RPMI7951 (cell line): ENCODE results near the gene HOXC10. TPM values are rescaled to one million over a fixed set of nuclear protein-coding genes. Genes with fewer than 3 reads are reported as not detected.

Source experiments
- DNase-seq: peaks from one replicate; pipeline ENCODE4 v3.0.0-alpha.2; 2012; ENCODE audit warnings: low read depth
- total RNA-seq: library from RNA; depleted of rRNA; stranded (reverse); fragments of >200 nt; shearing (Covaris generic); gene quantifications from 2 replicates; pipeline ENCODE4 v1.2.3, GENCODE V29; 2014

The HOXC10 gene
- total RNA-seq, 1 experiment from 2014 or later: 4.0 TPM

DNA sequence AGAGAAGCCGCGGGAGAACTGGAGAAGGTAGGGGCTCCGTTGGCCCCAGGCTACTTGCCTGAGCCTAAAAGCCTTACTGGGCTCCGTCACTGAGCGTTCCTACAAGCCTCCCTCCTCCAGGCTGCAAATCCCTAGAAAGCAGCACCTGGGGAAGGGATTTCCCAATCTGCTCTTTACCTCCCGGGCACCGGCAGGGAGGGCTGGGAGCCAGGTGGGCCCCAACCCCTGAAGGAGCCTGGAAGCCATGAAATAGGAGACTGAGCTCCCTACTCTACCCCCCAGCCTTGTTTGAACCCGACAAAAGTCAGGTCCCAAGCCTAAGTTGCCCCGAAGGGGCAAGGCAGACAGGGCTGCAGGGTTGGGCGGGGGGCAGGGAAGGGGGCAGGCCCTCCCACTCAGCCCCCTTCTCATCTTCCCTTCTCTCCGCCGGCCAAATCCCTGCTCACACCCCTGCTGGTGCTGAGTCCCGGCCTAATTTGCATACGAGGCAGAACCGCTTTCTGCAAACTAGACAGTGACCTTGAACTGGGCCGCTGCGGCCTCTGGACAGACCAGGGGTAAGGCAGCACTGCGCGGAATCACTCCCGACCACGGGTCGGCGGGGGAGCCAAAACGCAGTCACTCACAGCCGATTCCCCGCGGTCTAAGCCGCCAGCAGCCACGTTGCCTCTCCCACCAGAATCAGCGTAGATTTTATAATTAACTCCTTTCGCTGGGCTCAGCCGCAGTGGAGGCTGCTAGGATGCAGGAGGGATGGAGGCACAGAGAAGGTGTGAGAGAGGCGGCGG, 34.0 kb upstream of the HOXC10 start:
- no peak for DNase-seq

DNA sequence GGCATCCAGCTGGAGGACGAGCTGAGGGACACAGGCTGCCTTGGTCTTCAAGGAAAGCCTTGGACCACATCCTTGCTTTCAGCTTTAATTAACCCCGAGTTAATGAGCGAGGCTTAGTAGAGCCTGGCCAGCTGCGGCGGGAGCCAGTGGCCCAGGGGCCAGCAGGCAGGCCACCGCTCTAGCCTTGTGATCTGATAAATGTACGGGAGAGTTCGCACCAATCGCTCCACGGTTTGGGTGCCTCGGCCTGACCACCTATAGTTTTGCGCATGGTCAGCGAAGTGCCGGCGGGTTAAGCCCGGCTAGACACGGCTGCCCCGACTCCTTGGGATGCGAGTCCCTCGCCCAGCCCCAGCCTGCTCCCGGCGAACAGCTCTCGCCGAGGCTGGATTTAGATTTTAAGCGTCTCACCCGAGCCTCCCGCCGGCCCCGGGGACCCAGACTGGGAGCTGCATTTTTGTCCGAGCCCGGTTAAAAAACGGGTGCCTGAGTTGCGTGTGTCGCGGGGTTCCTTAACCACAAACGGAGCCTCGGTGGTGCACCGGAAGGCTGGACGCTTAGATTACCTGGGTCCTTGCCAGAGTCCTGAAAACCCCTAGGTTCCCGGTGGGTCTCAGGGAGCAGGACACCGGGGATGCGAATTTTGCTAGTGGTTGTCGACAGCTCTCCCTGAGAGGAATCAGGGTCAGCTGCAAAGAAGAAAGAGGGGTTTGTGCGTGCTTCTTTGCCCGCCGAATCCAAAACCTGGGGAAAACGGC, 33.2 kb upstream of the HOXC10 start:
- DNase-seq: no peak

DNA sequence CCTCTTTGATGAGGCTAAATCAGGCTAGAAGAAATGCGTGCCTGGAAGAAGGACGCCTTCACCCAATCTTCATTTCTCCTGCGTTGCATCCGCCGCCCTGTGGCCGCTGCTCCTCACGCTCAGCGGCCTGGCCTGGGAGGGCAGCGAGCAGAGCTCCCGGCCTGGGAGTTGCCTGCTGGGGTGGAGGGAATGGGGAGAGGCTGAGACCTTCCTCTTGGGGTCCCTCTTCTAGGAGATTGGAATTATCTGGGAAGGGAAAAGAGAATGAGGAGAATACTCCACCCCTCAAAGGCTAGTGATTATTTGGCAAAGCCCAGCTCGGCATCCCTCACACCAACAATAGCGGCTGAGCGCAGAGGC, 32.6 kb upstream of the HOXC10 start:
- peak; percentile 21 for DNase-seq

DNA sequence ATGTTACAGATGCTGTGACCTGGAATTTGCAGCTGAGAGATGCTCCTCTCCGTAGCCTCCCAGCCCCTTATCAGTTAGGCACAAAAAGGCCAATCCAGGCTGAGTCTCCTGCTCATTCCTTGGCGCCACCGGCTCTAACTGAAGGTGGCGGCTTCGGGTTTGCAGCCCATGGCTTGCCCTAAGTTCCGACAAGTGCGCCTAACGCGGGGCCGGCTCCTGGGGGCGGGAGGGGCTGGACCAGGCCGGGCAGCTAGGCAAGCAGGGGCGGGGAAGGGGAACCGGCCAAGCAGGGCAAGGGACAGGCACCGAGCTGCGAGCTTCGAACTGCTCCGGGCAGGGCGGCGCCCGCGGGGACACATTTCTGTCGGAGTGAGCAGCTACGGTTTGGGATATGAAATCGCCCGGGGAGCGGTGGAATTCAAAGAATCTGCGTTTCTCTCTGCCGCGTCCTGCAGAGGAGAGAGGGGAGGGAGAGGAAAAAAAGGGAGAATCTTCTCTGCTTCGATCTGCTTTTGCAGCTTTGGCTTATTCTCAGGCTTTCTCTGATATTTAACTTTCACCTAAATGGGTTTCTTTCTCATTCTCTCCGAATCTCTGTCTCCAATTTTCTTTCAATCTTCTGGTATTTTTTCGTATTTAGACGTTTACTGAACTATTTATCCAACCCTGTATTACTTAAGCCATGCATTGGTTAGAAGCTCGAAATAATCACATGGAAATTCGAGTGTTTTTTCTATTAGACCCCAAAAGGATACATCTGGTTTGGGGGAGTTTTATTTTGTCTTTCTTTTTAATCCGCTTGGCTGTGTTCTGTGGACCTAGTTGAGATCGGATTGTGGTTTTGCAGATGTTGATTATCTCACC, 31.8 kb upstream of the HOXC10 start:
- DNase-seq: no peak

DNA sequence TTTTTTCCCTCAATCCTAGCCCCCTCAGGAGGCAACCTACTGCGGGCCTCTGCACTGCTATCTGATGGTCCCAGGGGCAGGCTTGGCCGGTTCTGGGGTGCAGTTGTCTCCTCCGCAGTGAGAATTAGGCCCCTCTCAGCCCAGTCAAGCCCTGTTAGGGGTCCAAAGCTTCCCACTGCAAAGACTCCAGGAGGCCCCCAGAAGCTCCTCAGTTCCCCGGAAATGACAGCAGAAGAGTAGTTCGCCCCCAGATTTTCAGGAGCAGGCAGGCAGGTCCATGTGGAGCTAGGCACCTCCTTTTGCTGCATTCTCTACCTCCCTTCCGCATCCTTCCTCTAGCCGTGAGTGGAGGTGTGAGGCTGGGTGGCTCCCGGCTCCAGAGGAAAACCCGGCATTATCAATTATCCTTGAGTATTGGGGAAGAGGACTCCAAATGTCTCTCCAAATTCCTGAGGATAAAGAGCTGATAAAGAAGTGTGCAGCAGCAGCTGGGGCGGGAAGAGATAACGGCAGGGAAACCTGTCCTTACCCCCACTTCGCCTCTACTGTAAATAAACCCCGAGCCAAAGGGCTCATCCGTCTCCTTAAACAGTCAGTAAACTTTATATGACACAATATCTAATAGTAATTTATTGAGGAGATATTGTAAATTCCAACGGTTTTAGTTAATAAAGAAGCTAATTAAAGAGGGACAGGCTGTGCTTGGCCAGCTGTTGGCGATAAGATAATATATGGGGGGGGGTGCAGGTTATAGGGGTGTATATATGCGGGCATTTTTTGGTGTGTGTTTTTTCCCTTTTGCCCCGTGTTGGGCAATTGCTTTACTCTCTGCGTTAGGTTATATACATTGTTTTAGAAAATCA, 30.9 kb upstream of the HOXC10 start:
- DNase-seq: no peak

DNA sequence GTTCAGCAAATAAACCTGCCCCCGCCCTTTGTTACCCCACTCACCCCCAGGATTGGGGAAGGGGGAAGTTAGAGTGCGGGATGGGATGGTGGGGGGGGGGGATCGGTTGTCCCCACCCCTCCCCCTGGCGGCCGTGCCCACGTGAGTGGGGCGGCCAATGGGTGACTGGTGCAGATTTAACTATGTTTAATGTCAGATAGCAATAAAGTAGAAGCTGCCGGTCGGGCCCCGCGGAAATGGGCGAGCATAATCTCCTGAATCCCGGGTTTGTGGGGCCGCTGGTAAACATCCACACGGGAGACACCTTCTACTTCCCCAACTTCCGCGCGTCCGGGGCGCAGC, 30.3 kb upstream of the HOXC10 start, which contains the start of gene HOXC12:
Gene HOXC12 (plus strand): TSS at position 210 of the 342 bp plus-strand sequence. CDS start 27 bp downstream, at position 237.
- no peak for DNase-seq

DNA sequence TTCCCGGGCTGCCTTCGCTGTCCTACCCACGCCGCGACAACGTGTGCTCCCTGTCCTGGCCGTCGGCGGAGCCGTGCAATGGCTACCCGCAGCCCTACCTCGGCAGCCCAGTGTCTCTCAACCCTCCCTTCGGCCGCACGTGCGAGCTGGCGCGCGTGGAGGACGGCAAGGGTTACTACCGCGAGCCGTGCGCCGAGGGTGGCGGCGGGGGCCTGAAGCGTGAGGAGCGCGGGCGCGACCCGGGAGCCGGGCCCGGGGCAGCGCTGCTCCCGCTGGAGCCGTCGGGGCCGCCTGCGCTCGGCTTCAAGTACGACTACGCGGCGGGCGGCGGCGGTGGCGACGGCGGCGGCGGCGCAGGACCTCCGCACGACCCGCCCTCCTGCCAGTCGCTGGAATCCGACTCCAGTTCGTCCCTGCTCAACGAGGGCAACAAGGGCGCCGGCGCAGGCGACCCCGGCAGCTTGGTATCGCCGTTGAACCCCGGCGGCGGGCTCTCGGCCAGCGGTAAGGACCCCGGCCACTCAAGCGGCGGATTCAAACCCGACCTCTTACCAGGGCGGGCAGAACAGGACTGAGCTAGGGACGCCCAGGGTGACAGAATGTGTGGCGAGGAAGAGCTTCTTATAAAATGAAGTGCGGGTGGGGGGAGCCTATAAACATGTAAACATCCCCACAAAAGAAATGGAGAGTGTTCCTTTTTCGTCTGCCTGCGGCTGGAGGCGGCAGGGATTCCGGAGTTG, 29.7 kb upstream of the HOXC10 start:
- DNase-seq: no peak

DNA sequence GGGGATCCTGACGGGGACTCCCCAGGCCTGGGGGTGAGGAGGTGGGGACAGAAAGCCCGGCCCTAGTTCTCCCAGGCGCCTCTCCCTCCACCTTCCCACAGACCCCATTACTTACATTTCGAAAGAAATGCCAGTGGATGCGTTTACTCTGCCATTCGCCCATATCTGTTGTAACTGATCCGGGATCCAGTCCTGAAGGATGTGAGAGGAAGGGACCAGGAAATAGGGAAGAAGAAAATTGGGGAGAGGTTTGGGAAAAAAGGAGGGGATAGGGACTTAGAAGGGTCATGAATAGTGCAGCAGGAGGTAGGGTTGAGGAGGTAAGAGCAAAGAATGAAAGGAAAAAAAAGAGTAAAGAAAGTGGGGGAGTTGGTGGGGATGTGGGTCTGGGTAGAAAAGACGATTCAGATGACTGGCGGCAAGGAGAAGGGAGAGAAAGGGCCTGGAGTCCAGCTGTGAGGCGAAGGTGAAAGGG, 29.1 kb upstream of the HOXC10 start:
- no peak for DNase-seq

DNA sequence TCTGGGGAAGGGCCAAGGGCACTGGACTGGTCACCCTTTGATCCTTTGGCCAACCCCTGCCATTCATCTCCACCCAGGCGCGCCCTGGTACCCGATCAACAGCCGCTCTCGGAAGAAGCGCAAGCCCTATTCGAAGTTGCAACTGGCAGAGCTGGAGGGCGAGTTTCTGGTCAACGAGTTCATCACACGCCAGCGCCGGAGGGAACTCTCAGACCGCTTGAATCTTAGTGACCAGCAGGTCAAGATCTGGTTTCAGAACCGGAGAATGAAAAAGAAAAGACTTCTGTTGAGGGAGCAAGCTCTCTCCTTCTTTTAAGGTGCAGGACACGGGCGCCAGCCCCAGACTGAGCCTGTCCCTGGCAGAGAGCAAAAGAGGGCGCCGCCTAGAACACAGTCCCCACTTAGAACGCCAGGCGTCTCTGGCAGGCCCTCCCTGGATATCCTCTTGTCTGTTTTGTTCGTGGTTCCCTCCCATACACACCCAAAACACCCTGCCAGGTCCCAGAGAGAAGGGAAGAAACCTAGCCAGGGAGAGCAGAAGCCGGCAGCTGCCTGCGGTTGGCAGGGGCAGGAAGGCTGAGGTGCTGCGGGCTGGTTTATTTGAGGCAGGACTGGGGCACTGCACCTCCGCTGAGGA, 28.6 kb upstream of the HOXC10 start:
- no peak for DNase-seq

DNA sequence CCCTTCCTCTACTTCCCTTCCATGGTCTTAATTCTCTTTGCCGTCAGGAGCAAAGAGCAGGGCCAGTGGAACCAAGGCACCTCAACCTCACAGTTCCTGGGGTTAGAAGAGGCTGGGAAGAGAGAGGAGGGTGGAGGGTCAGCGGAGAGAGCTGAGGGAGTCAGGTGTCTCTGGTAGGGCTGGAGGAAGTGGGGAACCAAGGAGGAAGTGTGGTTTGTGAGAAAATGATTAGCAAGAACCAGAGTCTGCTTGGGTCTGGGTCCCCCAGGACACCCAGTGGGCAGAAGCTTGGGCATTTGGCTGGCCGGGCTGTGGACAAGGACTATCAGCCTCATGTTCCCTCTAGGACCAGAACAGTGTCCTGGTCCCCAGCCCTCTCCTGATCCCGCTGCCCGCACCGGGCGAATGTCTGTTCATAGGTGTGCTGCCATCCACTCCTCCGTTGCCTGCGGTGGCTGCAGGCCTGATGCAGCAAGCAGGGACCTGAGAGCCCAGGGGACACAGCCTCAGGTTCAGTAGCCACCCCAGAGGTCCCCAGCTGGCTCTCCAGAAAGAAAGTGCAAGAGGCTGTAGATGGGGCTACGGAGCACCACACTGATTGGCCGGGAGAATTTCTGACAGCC, 27.9 kb upstream of the HOXC10 start:
- no peak for DNase-seq

DNA sequence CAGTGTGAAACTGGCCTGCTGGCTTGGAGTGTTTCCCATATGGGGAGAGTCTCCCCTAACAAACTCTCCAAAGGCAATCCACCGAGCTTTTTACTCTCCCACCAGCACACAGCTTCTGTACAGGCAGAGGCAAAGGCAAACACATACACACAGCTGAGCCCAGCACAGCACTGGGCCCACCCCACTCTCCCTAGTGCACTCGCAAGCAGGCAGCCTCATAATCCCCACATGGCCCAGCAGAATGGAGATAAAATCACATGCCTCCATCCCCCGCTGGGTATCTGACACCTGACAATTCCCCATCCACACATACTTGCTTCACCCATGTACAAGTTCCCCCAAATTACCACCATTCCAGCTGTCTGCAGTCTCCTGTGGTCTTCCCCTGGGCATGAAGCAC, 26.8 kb upstream of the HOXC10 start:
- DNase-seq: no peak

DNA sequence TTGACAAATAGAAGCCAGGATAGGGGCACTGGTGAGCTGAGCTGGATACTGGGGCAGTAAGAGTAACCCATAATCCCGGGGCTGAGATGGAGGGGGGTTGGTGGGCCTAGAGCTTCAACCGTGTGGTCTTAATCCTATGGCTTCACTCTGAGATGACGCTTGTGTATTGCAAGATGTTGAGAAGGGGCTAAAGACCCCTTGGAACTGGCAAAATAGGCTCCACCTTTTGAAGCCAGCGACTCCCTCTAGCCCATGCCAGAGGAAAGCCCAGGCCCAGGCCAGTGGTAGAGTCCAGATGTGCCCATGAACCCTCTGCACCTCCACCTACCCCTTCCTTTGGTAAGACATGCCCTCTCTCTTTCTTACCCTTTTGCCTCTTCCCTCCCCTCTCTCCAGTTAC, 25.6 kb upstream of the HOXC10 start:
- no peak for DNase-seq

DNA sequence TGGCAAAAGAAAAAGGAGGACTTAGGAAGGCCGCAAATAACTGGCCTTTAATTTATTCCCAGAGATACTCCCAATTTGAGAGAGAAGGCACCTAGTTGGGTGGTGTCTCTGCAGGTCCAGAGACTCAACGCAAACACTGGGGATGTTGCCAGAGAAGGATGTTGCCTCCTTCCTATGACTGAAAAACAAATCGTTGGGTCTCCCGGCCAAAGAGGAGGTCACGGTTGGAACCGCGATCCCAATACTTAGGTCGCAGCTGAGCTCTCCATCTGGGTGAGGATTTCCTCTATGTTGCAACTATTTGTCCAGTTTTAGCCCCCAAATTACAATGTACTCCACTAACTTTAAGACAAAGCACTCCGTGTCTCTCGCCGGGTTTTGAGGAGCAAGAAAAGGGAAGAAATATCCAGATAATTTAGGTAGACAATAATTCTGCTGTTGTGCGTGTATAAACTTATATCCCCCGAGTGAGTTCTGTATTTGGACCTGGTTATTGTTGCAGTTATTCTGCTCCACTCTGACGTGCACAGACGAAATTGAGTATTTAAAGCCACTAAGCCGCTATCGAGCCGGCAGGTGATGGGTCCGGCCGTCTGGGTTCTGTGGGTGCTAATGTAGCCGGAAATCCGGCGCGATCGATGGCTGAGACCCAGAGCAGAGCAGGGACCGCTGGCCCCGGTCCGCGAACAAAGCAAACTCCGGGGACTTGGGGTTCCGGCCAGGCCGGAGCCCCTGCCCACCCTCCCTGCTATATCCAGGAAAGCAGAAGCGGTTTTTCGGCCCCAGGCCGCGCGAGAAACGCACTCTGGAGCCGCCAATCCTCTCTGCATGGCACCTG, 24.5 kb upstream of the HOXC10 start:
- no peak for DNase-seq

DNA sequence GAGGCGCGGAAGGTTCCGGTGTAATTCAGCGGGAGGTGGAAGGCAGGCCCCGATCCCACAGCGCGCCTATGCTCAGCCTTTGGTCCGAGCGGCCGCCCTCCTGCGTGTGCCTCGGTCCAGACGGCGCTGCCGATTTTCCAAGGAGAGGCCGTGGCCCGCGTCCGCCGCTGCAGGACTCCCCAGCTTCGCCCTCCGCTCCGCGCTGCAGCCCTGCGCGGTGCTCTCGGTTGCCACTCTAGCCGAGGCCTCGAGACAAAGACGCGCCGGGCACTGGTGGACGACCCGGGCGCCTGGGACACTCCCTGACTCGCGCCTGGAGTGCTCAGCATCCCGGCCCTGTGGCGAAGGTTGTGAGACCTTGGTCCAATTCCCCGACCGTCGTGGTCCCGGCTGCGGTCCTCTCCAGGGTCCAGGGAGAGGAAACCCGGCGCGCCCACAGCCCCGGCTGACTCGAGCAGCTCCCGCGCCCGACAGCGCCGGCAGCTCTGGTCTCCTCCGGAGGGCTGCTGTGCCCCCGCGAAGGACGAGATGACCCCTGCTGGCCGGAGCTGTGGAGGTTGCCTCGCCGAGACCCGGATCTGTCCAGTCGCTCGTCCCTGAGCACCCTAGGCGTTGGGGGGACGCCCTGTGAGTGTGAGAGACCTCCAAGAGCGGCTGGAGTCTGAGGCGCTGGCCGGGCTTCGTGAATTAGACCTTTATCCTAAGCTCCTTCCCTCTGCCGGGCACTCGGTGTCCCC, 23.8 kb upstream of the HOXC10 start:
- DNase-seq: peak; percentile 26

DNA sequence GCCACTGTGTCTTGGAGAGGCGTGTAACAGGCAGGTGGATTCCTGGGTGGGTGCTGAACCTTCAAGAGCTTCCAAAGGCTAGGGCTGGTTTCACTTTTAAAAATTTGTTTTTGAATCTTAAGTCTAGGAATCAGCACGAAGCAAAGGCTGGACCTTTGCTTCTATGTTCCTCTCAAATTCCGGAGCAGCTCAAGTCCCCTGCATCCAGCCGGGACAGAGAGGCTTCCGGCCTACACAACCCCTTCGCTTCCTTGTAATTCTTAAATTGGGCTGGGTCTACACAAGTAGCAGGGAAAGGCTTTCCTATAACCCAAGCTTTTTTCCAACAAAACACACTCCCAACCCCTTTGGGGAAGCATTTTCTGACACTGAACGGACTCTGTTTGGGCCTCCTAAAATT, 21.9 kb upstream of the HOXC10 start:
- no peak for DNase-seq

DNA sequence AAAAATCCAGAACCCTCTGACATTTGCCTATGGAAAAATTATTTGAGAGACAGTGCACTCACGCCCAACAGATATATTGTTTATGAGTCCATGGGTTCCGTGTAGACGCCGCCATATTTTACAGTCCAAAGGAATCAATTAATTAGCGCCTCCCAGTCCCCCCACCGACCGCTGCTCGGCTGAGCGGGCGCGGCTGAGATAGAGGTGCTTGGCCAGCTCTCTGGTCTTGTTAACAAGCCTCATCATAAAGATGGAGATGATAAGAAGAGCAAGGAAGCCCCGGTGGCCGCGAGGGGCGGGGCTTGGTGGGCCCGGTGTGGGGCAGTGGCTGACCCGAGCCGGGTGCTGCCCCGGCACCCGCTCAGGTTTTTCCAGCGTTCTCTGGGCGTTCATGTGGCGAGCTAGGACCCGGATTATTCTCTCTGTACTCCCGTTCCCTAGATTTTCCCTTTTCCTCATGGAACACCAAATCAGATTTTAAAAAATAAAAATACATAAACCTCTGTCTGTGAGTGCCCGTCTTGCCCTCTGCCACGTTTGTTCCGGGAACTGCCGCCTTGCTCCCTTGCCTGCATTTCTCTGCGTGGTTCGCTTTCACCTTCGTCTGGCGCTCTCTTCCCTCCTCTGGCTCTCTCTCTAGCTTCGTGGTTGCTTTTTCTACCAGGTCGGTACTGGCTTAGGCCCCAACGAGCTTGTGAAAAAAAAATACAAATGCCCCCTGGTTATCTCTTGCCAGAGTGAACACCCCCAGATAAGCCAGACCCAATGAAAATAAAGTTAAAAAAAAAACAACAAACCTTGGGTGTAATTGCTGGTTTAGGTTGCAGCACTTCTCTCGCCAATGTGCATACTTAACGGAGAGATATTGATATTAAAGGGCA, 21.3 kb upstream of the HOXC10 start:
- DNase-seq: no peak

DNA sequence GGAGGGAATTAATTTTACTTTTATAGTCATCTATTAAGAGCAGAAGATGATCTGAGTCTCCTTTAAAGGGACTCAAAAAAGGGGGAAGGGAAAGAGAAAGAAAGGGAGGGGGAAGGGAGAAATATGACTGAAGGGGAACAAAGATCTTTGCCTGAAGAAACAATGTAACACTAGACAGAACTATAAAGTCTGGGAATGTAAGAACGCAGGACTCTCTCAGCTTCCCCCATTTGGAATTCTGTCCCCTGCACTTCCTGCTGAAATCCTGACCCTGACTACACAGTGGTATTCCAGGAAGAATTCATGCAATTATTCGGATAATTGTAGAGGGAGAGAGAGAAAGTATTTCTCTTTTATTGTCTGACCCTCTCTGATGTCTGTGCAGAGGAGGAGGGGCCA, 20.6 kb upstream of the HOXC10 start:
- no peak for DNase-seq
